Breast epithelium (tissue), 4 donors: ENCODE results near the gene FIBCD1. TPM values are rescaled to one million over a fixed set of nuclear protein-coding genes. Genes with fewer than 3 reads are reported as not detected.

Experiments used
- DNase-seq, 2 donors: peaks; one replicate each; pipeline ENCODE4 v3.0.0-alpha.2; 2019; ENCODE audit warnings: low spot score in 2 of 2
- H3K27ac ChIP-seq, 2 donors: fragments of 200-600 bp; sonication (generic) in 1 of 2; one replicate each; pipeline ENCODE4 v1.5.1; 2016 to 2019; ENCODE audit warnings: mild to moderate bottlenecking in 1 of 2
- H3K27me3 ChIP-seq, 2 donors: fragments of 200-600 bp; sonication (generic) in 1 of 2; one replicate each; pipeline versions ENCODE4 v1.5.1 to v1.6.0; 2017 to 2019; ENCODE audit warnings: control low read depth in 1 of 2, mild to moderate bottlenecking in 1 of 2
- H3K36me3 ChIP-seq: fragments of 200-600 bp; one replicate; pipeline ENCODE4 v1.5.1; 2019
- H3K4me1 ChIP-seq, 2 donors: fragments of 200-600 bp; sonication (generic); one replicate each; pipeline ENCODE4 v1.5.1; 2016 to 2019; ENCODE audit warnings: control low read depth in 1 of 2
- H3K4me3 ChIP-seq, 3 donors: fragments of 200-600 bp; sonication (generic); 1 replicate in 2 of 3; 2 replicates in 1 of 3; pipeline ENCODE4 v1.5.1; 2016 to 2019; ENCODE audit warnings: mild to moderate bottlenecking in 3 of 3, moderate library complexity in 2 of 3
- H3K9me3 ChIP-seq, 2 donors: fragments of 200-600 bp; sonication (generic) in 1 of 2; one replicate each; pipeline ENCODE4 v1.5.1; 2016 to 2019; ENCODE audit warnings: control low read depth in 1 of 2
- CTCF ChIP-seq, 3 donors: fragments of 450-650 bp; IDR thresholded peaks; one replicate each; pipeline ENCODE4 v1.5.1; 2016 to 2017; ENCODE audit warnings: antibody characterized with exemption in 3 of 3, mild to moderate bottlenecking in 3 of 3, moderate library complexity in 3 of 3
- POLR2A ChIP-seq: fragments of 450-650 bp; IDR thresholded peaks from one replicate; pipeline ENCODE4 v1.6.1; 2016; ENCODE audit warnings: antibody characterized with exemption, mild to moderate bottlenecking, moderate library complexity
- POLR2AphosphoS5 ChIP-seq, 3 donors: sonication (generic); formaldehyde crosslinking; IDR thresholded peaks; one replicate each; pipeline ENCODE4 v1.6.1; 2017; ENCODE audit warnings: antibody characterized with exemption in 3 of 3
- intact Hi-C: fragments of 100-400 bp; cut with DNase I; formaldehyde crosslinking; loops from one replicate; pipeline ENCODE4 v1.15.1; 2023; ENCODE audit warnings: low total_unique reads
- total RNA-seq, 3 donors: library from RNA; depleted of rRNA; stranded (reverse); fragments of >200 nt; gene quantifications; one replicate each; pipeline ENCODE4 v1.1.0, GENCODE V29; 2016

FIBCD1 gene
- total RNA-seq, 3 donors from 2014 or later: 0.16 to 0.44 TPM; not detected in 1

- Histone ChIP-seq H3K36me3 (peaks cover 7% of the 10 kb centered on the region), H3K27ac (no peak overlapping the region), H3K4me3 (no peak overlapping the region), H3K27me3 (no peaks in the 10 kb centered on the region), H3K9me3 (no peaks in the 10 kb centered on the region), H3K4me1 (no peaks in the 10 kb centered on the region)
- DNase-seq: no peak
- intact Hi-C loops: no loop called here
- TF ChIP-seq POLR2A (no peak), POLR2AphosphoS5 (IDR thresholded peaks at IDR 0.05) (no peak), CTCF (IDR thresholded peaks at IDR 0.05) (no peak)
Observed at GRCh38 chr9:130890870-130891687, 48.0 kb downstream of the FIBCD1 start.

- no peak for DNase-seq
- no peak overlapping the region for H3K27ac ChIP-seq
- no peak overlapping the region for H3K4me3 ChIP-seq
- intact Hi-C loops: no loop called here
- H3K36me3 ChIP-seq: peaks cover 7% of the 10 kb centered on the region
- H3K4me1 ChIP-seq: no peaks in the 10 kb centered on the region
- no peaks in the 10 kb centered on the region for H3K27me3 ChIP-seq
- no peak for TF ChIP-seq POLR2A
- TF ChIP-seq POLR2AphosphoS5 (IDR thresholded peaks at IDR 0.05): no peak
- TF ChIP-seq CTCF (IDR thresholded peaks at IDR 0.05): no peak
- no peaks in the 10 kb centered on the region for H3K9me3 ChIP-seq
Observed at GRCh38 chr9:130890124-130890523, 48.9 kb downstream of the FIBCD1 start.

GRCh38 chr9:130888146-130888885 is 50.7 kb downstream of the FIBCD1 start:
- Histone ChIP-seq H3K36me3 (peaks cover 12% of the 10 kb centered on the region), H3K4me1 (no peaks in the 10 kb centered on the region), H3K4me3 (no peak overlapping the region), H3K27ac (no peak overlapping the region), H3K9me3 (no peaks in the 10 kb centered on the region), H3K27me3 (no peaks in the 10 kb centered on the region)
- intact Hi-C loops: no loop called here
- TF ChIP-seq POLR2A (no peak), POLR2AphosphoS5 (IDR thresholded peaks at IDR 0.05) (no peak), CTCF (IDR thresholded peaks at IDR 0.05) (no peak)
- no peak for DNase-seq

- Histone ChIP-seq H3K36me3 (peaks cover 12% of the 10 kb centered on the region), H3K4me3 (no peak overlapping the region), H3K4me1 (no peaks in the 10 kb centered on the region), H3K27me3 (no peaks in the 10 kb centered on the region), H3K27ac (no peak overlapping the region), H3K9me3 (no peaks in the 10 kb centered on the region)
- no peak for DNase-seq
- intact Hi-C loops: no loop called here
- TF ChIP-seq CTCF (IDR thresholded peaks at IDR 0.05) (no peak), POLR2A (no peak), POLR2AphosphoS5 (IDR thresholded peaks at IDR 0.05) (no peak)
Observed at GRCh38 chr9:130887494-130888144, 51.4 kb downstream of the FIBCD1 start.

- Histone ChIP-seq H3K4me1 (no peaks in the 10 kb centered on the region), H3K36me3 (peaks cover 13% of the 10 kb centered on the region), H3K27me3 (no peaks in the 10 kb centered on the region), H3K9me3 (no peaks in the 10 kb centered on the region), H3K27ac (no peak overlapping the region), H3K4me3 (no peak overlapping the region)
- no peak for DNase-seq
- intact Hi-C loops: no loop called here
- TF ChIP-seq POLR2AphosphoS5 (IDR thresholded peaks at IDR 0.05) (no peak), CTCF (IDR thresholded peaks at IDR 0.05) (no peak), POLR2A (no peak)
Observed at GRCh38 chr9:130886981-130887380, 52.1 kb downstream of the FIBCD1 start.
